ENCODE measurements around the gene RALGAPA2.

DNA sequence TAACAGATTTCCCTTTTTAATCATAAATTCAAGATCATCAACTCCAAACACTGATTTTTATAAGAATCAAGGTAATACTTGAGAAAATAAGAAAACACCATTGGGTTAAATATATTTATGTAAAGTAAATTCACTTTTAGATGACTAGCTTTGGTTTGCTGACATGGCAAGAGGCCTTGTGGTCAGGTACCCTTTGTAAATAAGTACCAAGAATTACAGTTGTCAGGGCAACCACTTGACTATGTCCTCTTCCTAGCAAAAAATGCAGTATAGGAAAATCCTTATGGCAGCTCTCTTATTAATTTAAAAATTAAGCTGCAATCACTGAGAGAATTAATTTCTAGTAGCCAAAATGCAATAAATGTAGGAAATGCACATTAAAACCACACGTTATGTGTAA is 190.7 kb downstream of the RALGAPA2 start:
- no peak for TF ChIP-seq EZH2 (IDR thresholded peaks at IDR 0.05; ENCODE audit: insufficient read depth, poor library complexity, severe bottlenecking)
- no peak for TF ChIP-seq EZH2phosphoT487 (IDR thresholded peaks at IDR 0.05; ENCODE audit: insufficient read depth, low read depth)

Measured in GM23248 (cell line).